Measurements from ENCODE around the gene MBNL1.

Gene MBNL1

DNA sequence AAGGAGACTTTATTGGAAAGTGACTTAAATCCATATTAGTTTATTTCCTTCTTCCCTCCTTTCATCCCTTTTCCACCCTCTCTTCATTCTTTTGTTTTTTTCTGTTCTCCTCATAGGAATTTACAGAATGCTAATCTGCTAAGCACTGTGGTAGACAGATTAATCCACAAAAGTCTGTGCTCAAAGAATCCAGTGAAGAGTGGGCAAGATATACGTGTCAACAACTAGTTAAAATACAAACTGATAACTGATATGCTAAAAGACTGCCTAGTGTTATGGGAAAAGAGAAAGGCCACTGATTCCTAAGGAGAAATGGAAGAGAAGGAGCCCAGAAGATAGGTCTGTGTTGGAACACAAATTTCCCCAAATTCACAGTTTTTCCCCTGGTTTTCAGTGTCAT, 202.2 kb downstream of the MBNL1 start:
- TF ChIP-seq, protein P1, sequence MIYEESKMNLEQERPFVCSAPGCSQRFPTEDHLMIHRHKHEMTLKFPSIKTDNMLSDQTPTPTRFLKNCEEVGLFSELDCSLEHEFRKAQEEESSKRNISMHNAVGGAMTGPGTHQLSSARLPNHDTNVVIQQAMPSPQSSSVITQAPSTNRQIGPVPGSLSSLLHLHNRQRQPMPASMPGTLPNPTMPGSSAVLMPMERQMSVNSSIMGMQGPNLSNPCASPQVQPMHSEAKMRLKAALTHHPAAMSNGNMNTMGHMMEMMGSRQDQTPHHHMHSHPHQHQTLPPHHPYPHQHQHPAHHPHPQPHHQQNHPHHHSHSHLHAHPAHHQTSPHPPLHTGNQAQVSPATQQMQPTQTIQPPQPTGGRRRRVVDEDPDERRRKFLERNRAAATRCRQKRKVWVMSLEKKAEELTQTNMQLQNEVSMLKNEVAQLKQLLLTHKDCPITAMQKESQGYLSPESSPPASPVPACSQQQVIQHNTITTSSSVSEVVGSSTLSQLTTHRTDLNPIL (CRISPR knock-in tag; IDR thresholded peaks at IDR 0.05; ENCODE audit: low read depth): no peak
- TF ChIP-seq OSR1 (CRISPR knock-in tag; IDR thresholded peaks at IDR 0.05): no peak
- TF ChIP-seq ZC3H10 (CRISPR knock-in tag; IDR thresholded peaks at IDR 0.05): no peak
- no peak for TF ChIP-seq TCF4 (CRISPR knock-in tag; IDR thresholded peaks at IDR 0.05; ENCODE audit: borderline replicate concordance)
- no peak for TF ChIP-seq ZNF70 (CRISPR knock-in tag; IDR thresholded peaks at IDR 0.05)
- TF ChIP-seq PPARA (CRISPR knock-in tag; IDR thresholded peaks at IDR 0.05; ENCODE audit: borderline replicate concordance): no peak
- no peak for TF ChIP-seq ESRRG (CRISPR knock-in tag; IDR thresholded peaks at IDR 0.05)
- ATAC-seq: no peak

DNA sequence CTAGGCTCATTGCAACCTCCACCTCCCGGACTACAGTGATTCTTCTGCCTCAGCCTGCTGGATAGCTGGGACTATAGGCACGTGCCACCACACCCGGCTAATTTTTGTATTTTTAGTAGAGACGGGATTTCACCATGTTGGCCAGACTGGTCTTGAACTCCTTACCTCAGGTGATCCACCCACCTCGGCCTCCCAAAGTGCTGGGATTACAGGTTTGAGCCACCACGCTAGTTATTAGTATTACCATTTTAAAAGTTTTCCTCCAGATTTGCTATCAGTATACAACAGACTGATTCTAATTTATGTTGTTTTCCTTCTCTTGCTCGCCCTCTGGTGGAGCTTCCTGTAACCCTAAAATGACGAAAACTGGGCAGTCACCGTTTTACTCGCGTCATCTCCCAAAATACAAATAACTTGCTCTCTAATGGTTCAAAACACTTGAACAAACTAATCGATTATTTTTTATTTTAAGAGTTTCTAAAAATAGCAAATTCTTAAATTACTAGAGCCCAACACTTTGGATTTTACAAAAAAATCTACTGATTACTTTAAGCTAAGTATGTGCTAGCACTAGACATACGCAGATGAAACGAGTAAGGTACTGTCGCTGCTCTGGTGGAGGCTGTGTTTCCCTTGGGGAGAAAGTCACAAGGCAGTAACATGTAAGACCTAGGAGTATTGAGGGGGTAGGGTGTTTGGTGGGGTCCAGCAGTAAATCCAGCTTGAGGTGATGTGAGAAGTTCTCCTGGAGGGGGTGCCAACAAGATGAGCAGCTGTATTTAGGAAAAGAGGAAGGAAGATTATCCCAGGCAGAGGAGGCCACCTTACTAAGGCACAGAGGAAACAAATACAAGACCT, 203.3 kb downstream of the MBNL1 start:
- TF ChIP-seq BACH2 (CRISPR knock-in tag; IDR thresholded peaks at IDR 0.05; ENCODE audit: borderline replicate concordance) (no peak), TCF4 (CRISPR knock-in tag; IDR thresholded peaks at IDR 0.05; ENCODE audit: borderline replicate concordance) (no peak), ESRRG (CRISPR knock-in tag; IDR thresholded peaks at IDR 0.05) (no peak), ZNF8 (CRISPR knock-in tag; IDR thresholded peaks at IDR 0.05) (no peak), ARNTL (CRISPR knock-in tag; IDR thresholded peaks at IDR 0.05; ENCODE audit: borderline replicate concordance, low read depth) (no peak)
- TF ChIP-seq, protein P2, sequence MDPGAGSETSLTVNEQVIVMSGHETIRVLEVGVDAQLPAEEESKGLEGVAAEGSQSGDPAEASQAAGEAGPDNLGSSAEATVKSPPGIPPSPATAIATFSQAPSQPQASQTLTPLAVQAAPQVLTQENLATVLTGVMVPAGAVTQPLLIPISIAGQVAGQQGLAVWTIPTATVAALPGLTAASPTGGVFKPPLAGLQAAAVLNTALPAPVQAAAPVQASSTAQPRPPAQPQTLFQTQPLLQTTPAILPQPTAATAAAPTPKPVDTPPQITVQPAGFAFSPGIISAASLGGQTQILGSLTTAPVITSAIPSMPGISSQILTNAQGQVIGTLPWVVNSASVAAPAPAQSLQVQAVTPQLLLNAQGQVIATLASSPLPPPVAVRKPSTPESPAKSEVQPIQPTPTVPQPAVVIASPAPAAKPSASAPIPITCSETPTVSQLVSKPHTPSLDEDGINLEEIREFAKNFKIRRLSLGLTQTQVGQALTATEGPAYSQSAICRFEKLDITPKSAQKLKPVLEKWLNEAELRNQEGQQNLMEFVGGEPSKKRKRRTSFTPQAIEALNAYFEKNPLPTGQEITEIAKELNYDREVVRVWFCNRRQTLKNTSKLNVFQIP (CRISPR knock-in tag; IDR thresholded peaks at IDR 0.05; ENCODE audit: borderline replicate concordance, low read depth): no peak
- TF ChIP-seq, protein P3, sequence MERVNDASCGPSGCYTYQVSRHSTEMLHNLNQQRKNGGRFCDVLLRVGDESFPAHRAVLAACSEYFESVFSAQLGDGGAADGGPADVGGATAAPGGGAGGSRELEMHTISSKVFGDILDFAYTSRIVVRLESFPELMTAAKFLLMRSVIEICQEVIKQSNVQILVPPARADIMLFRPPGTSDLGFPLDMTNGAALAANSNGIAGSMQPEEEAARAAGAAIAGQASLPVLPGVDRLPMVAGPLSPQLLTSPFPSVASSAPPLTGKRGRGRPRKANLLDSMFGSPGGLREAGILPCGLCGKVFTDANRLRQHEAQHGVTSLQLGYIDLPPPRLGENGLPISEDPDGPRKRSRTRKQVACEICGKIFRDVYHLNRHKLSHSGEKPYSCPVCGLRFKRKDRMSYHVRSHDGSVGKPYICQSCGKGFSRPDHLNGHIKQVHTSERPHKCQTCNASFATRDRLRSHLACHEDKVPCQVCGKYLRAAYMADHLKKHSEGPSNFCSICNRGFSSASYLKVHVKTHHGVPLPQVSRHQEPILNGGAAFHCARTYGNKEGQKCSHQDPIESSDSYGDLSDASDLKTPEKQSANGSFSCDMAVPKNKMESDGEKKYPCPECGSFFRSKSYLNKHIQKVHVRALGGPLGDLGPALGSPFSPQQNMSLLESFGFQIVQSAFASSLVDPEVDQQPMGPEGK (CRISPR knock-in tag; IDR thresholded peaks at IDR 0.05; ENCODE audit: borderline replicate concordance): no peak
- peak; percentile 78 for ATAC-seq

DNA sequence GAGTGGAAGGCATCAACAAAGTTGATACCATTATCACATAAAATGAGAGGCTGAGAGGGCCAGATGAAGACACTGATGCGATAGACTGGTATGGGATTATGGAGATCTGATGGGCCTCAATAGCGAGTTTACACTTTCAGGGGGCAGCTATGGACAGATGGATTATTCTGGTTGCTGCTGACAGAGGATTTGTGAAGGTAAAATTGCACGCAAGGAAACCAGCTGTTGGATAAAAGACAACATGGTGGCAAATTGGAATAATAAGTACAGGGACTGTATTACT, 203.9 kb downstream of the MBNL1 start:
- TF ChIP-seq CSDC2 (CRISPR knock-in tag; IDR thresholded peaks at IDR 0.05) (no peak), RARB (CRISPR knock-in tag; IDR thresholded peaks at IDR 0.05) (no peak), OSR1 (CRISPR knock-in tag; IDR thresholded peaks at IDR 0.05) (no peak), TCF4 (CRISPR knock-in tag; IDR thresholded peaks at IDR 0.05; ENCODE audit: borderline replicate concordance) (no peak), SNAI2 (CRISPR knock-in tag; IDR thresholded peaks at IDR 0.05) (no peak), GLIS3 (CRISPR knock-in tag; IDR thresholded peaks at IDR 0.05) (no peak), ZNF70 (CRISPR knock-in tag; IDR thresholded peaks at IDR 0.05) (no peak), ZFP3 (CRISPR knock-in tag; IDR thresholded peaks at IDR 0.05) (no peak), ESRRG (CRISPR knock-in tag; IDR thresholded peaks at IDR 0.05) (no peak), ZFP30 (CRISPR knock-in tag; IDR thresholded peaks at IDR 0.05) (no peak), ZNF8 (CRISPR knock-in tag; IDR thresholded peaks at IDR 0.05) (no peak), ISL1 (CRISPR knock-in tag; IDR thresholded peaks at IDR 0.05) (no peak), ZNF565 (CRISPR knock-in tag; conservative IDR thresholded peaks at IDR 0.05; ENCODE audit: low read depth) (no peak), BACH2 (CRISPR knock-in tag; IDR thresholded peaks at IDR 0.05; ENCODE audit: borderline replicate concordance) (no peak), PPARA (CRISPR knock-in tag; IDR thresholded peaks at IDR 0.05; ENCODE audit: borderline replicate concordance) (no peak)
- TF ChIP-seq, protein P4, sequence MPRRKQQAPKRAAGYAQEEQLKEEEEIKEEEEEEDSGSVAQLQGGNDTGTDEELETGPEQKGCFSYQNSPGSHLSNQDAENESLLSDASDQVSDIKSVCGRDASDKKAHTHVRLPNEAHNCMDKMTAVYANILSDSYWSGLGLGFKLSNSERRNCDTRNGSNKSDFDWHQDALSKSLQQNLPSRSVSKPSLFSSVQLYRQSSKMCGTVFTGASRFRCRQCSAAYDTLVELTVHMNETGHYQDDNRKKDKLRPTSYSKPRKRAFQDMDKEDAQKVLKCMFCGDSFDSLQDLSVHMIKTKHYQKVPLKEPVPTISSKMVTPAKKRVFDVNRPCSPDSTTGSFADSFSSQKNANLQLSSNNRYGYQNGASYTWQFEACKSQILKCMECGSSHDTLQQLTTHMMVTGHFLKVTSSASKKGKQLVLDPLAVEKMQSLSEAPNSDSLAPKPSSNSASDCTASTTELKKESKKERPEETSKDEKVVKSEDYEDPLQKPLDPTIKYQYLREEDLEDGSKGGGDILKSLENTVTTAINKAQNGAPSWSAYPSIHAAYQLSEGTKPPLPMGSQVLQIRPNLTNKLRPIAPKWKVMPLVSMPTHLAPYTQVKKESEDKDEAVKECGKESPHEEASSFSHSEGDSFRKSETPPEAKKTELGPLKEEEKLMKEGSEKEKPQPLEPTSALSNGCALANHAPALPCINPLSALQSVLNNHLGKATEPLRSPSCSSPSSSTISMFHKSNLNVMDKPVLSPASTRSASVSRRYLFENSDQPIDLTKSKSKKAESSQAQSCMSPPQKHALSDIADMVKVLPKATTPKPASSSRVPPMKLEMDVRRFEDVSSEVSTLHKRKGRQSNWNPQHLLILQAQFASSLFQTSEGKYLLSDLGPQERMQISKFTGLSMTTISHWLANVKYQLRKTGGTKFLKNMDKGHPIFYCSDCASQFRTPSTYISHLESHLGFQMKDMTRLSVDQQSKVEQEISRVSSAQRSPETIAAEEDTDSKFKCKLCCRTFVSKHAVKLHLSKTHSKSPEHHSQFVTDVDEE (CRISPR knock-in tag; IDR thresholded peaks at IDR 0.05): no peak
- TF ChIP-seq, protein P3 (CRISPR knock-in tag; IDR thresholded peaks at IDR 0.05; ENCODE audit: borderline replicate concordance): no peak
- TF ChIP-seq, protein P5, sequence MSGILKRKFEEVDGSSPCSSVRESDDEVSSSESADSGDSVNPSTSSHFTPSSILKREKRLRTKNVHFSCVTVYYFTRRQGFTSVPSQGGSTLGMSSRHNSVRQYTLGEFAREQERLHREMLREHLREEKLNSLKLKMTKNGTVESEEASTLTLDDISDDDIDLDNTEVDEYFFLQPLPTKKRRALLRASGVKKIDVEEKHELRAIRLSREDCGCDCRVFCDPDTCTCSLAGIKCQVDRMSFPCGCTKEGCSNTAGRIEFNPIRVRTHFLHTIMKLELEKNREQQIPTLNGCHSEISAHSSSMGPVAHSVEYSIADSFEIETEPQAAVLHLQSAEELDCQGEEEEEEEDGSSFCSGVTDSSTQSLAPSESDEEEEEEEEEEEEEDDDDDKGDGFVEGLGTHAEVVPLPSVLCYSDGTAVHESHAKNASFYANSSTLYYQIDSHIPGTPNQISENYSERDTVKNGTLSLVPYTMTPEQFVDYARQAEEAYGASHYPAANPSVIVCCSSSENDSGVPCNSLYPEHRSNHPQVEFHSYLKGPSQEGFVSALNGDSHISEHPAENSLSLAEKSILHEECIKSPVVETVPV (CRISPR knock-in tag; IDR thresholded peaks at IDR 0.05): no peak
- TF ChIP-seq, protein P1 (CRISPR knock-in tag; IDR thresholded peaks at IDR 0.05; ENCODE audit: low read depth): no peak
- TF ChIP-seq, protein P2 (CRISPR knock-in tag; IDR thresholded peaks at IDR 0.05; ENCODE audit: borderline replicate concordance, low read depth): no peak
- no peak for ATAC-seq
